ENCODE results near the gene ATXN1.

Gene ATXN1

GRCh38 chr6:16742116-16742515 lies 19.1 kb downstream of the ATXN1 start:
- no peak for ATAC-seq

- peak; percentile 92 to 98 for ATAC-seq
These were observed 19.9 kb downstream of the ATXN1 start for GRCh38 chr6:16741112-16742016.

- no peak for ATAC-seq
These were observed 21.2 kb downstream of the ATXN1 start for GRCh38 chr6:16740097-16740496.

- ATAC-seq: no peak
These were observed 21.9 kb downstream of the ATXN1 start for GRCh38 chr6:16739329-16739801.

GRCh38 chr6:16737925-16738324 lies 23.3 kb downstream of the ATXN1 start:
- ATAC-seq: no peak

GRCh38 chr6:16736856-16737775 lies 24.1 kb downstream of the ATXN1 start:
- no peak for ATAC-seq

GRCh38 chr6:16735014-16735413 lies 26.2 kb downstream of the ATXN1 start:
- no peak for ATAC-seq

GRCh38 chr6:16733085-16733484 lies 28.2 kb downstream of the ATXN1 start:
- no peak for ATAC-seq

GRCh38 chr6:16731478-16732051 lies 29.7 kb downstream of the ATXN1 start:
- ATAC-seq: peak; percentile 88 to 93

- ATAC-seq: peak; percentile 3 to 9
These were observed 30.4 kb downstream of the ATXN1 start for GRCh38 chr6:16730738-16731477.

GRCh38 chr6:16729744-16730143 lies 31.5 kb downstream of the ATXN1 start:
- no peak for ATAC-seq

GRCh38 chr6:16729183-16729691 lies 32.0 kb downstream of the ATXN1 start:
- ATAC-seq: no peak

- ATAC-seq: no peak
These were observed 32.6 kb downstream of the ATXN1 start for GRCh38 chr6:16728513-16729182.

GRCh38 chr6:16727996-16728395 lies 33.3 kb downstream of the ATXN1 start:
- ATAC-seq: no peak

- ATAC-seq: no peak
These were observed 36.0 kb downstream of the ATXN1 start for GRCh38 chr6:16725145-16725864.

GRCh38 chr6:16723826-16724225 lies 37.4 kb downstream of the ATXN1 start:
- peak; percentile 86 to 93 for ATAC-seq

GRCh38 chr6:16723402-16723801 lies 37.9 kb downstream of the ATXN1 start:
- no peak for ATAC-seq

- ATAC-seq: peak in 1 of 2 donors; percentile 27
These were observed 38.6 kb downstream of the ATXN1 start for GRCh38 chr6:16722630-16723029.

GRCh38 chr6:16721977-16722376 lies 39.3 kb downstream of the ATXN1 start:
- ATAC-seq: no peak

GRCh38 chr6:16720861-16721260 lies 40.4 kb downstream of the ATXN1 start:
- ATAC-seq: no peak

- no peak for ATAC-seq
These were observed 41.8 kb downstream of the ATXN1 start for GRCh38 chr6:16719488-16719887.
